Mesendoderm (in vitro differentiated cells): Measurements from ENCODE around the gene CCDC187.

Source experiments
- DNase-seq: peaks from one replicate; pipeline ENCODE4 v3.0.0; 2013
- H2AK5ac ChIP-seq: 2 replicates; pipeline ENCODE4 v1.6.1; 2013; ENCODE audit warnings: low read length, inconsistent platforms
- H2BK120ac ChIP-seq: 2 replicates; pipeline ENCODE4 v1.6.1; 2013; ENCODE audit warnings: low read depth, mild to moderate bottlenecking, low read length, moderate library complexity, mixed read lengths
- H2BK15ac ChIP-seq: replicated peaks from 2 replicates; pipeline ENCODE4 v1.6.1; 2013; ENCODE audit warnings: low read depth, mild to moderate bottlenecking, moderate library complexity
- H2BK5ac ChIP-seq: 2 replicates; pipeline ENCODE4 v1.6.1; 2013; ENCODE audit warnings: low read length, inconsistent platforms
- H3K18ac ChIP-seq: 2 replicates; pipeline ENCODE4 v1.6.1; 2013; ENCODE audit warnings: mild to moderate bottlenecking, low read length, mixed read lengths
- H3K23ac ChIP-seq: one replicate; pipeline ENCODE4 v1.6.1; 2013; ENCODE audit warnings: low read length
- H3K27ac ChIP-seq: 2 replicates; pipeline ENCODE4 v1.5.1; 2013; ENCODE audit warnings: low read depth, mild to moderate bottlenecking, inconsistent platforms, low read length, moderate library complexity
- H3K27me3 ChIP-seq: 2 replicates; pipeline ENCODE4 v1.6.1; 2013; ENCODE audit warnings: low read length, control low read depth, mild to moderate bottlenecking, inconsistent platforms; ENCODE audit not compliant: insufficient read depth, poor library complexity
- H3K36me3 ChIP-seq: 2 replicates; pipeline ENCODE4 v1.6.1; 2013; ENCODE audit warnings: low read length, inconsistent platforms; ENCODE audit not compliant: control insufficient read depth, insufficient read depth
- H3K4ac ChIP-seq: one replicate; pipeline ENCODE4 v1.6.1; 2013; ENCODE audit warnings: low read depth, mild to moderate bottlenecking, low read length, moderate library complexity
- H3K4me1 ChIP-seq: 2 replicates; pipeline ENCODE4 v1.6.1; 2013; ENCODE audit warnings: low read depth, low read length, inconsistent platforms; ENCODE audit not compliant: control insufficient read depth
- H3K4me2 ChIP-seq: 2 replicates; pipeline ENCODE4 v1.6.1; 2013; ENCODE audit warnings: low read length
- H3K4me3 ChIP-seq: 2 replicates; pipeline ENCODE4 v1.5.1; 2013; ENCODE audit warnings: mild to moderate bottlenecking, low read length
- H3K56ac ChIP-seq: one replicate; pipeline ENCODE4 v1.6.1; 2013; ENCODE audit warnings: low read length
- H3K79me1 ChIP-seq: 2 replicates; pipeline ENCODE4 v1.6.1; 2013; ENCODE audit warnings: low read length, inconsistent platforms
- H3K79me2 ChIP-seq: 2 replicates; pipeline ENCODE4 v1.6.1; 2013; ENCODE audit warnings: mild to moderate bottlenecking, low read length; ENCODE audit not compliant: control insufficient read depth, insufficient read depth
- H3K9ac ChIP-seq: 2 replicates; pipeline ENCODE4 v1.6.1; 2013; ENCODE audit warnings: low read length, inconsistent platforms
- H4K5ac ChIP-seq: one replicate; pipeline ENCODE4 v1.6.1; 2013; ENCODE audit warnings: low read length
- H4K8ac ChIP-seq: one replicate; pipeline ENCODE4 v1.6.1; 2013; ENCODE audit warnings: low read depth, mild to moderate bottlenecking, control low read depth, low read length, moderate library complexity
- WGBS: extraction: QIAGEN DNeasy Blood & Tissue Kit; methylation state at CpG from one replicate; pipeline ENCODE4 v1.1.7; 2013; ENCODE audit warnings: low lambda C conversion rate, missing lambda C conversion rate; ENCODE audit not compliant: insufficient coverage; ENCODE audit errors: extremely low coverage; 5-methylcytosine and 5-hydroxymethylcytosine counted together

Gene CCDC187

GRCh38 chr9:136235171-136235570, 68.7 kb downstream of the CCDC187 start:
- Histone ChIP-seq H4K8ac (no peak overlapping the region), H3K56ac (no peak overlapping the region), H3K27me3 (no peaks in the 10 kb centered on the region), H2BK5ac (no peak overlapping the region), H3K23ac (no peak overlapping the region), H3K18ac (no peak overlapping the region), H2BK15ac (no peak overlapping the region), H3K79me2 (peaks cover 21% of the 10 kb centered on the region), H4K5ac (no peak overlapping the region), H3K27ac (no peak overlapping the region), H3K9ac (no peak overlapping the region), H3K36me3 (no peaks in the 10 kb centered on the region), H3K79me1 (peaks cover 22% of the 10 kb centered on the region), H2AK5ac (no peak overlapping the region), H3K4me3 (no peak overlapping the region), H2BK120ac (no peak overlapping the region), H3K4me2 (no peak overlapping the region), H3K4me1 (no peaks in the 10 kb centered on the region), H3K4ac (no peak overlapping the region)
- DNase-seq, result no peak
- no CpG with 5 or more reads among the region's 17 CpGs for WGBS

- WGBS, result no CpG with 5 or more reads among the region's 21 CpGs
Observed at GRCh38 chr9:136234597-136234996, 69.3 kb downstream of the CCDC187 start.

GRCh38 chr9:136233868-136234267, 70.0 kb downstream of the CCDC187 start:
- WGBS, result no CpG with 5 or more reads among the region's 14 CpGs
- Histone ChIP-seq H2AK5ac (no peak overlapping the region), H3K79me2 (peaks cover 15% of the 10 kb centered on the region), H3K4ac (no peak overlapping the region), H4K8ac (no peak overlapping the region), H3K9ac (no peak overlapping the region), H3K27ac (no peak overlapping the region), H3K27me3 (no peaks in the 10 kb centered on the region), H4K5ac (no peak overlapping the region), H3K56ac (no peak overlapping the region), H3K23ac (no peak overlapping the region), H2BK5ac (no peak overlapping the region), H3K18ac (no peak overlapping the region), H3K4me1 (no peaks in the 10 kb centered on the region), H2BK120ac (no peak overlapping the region), H3K36me3 (no peaks in the 10 kb centered on the region), H2BK15ac (no peak overlapping the region), H3K4me3 (no peak overlapping the region), H3K79me1 (peaks cover 20% of the 10 kb centered on the region), H3K4me2 (no peak overlapping the region)
- DNase-seq, result no peak

More at GRCh38 chr9:136234597-136234996, 69.3 kb downstream of the CCDC187 start:
- peaks cover 19% of the 10 kb centered on the region for H3K79me2 ChIP-seq
- H2BK15ac ChIP-seq, result no peak overlapping the region
- H3K23ac ChIP-seq, result no peak overlapping the region
- H3K27me3 ChIP-seq, result no peaks in the 10 kb centered on the region
- no peaks in the 10 kb centered on the region for H3K4me1 ChIP-seq
- no peak overlapping the region for H3K27ac ChIP-seq
- H2AK5ac ChIP-seq, result no peak overlapping the region
- H3K36me3 ChIP-seq, result no peaks in the 10 kb centered on the region
- no peak overlapping the region for H3K9ac ChIP-seq
- no peak overlapping the region for H2BK5ac ChIP-seq
- no peak overlapping the region for H3K4ac ChIP-seq
- H3K56ac ChIP-seq, result no peak overlapping the region
- no peak overlapping the region for H2BK120ac ChIP-seq
- no peak for DNase-seq
- H3K18ac ChIP-seq, result no peak overlapping the region
- H3K4me3 ChIP-seq, result no peak overlapping the region
- no peak overlapping the region for H4K8ac ChIP-seq
- no peak overlapping the region for H4K5ac ChIP-seq
- H3K4me2 ChIP-seq, result no peak overlapping the region
- H3K79me1 ChIP-seq, result peaks cover 21% of the 10 kb centered on the region

GRCh38 chr9:136233411-136233810, 70.5 kb downstream of the CCDC187 start:
- no peak overlapping the region for H4K5ac ChIP-seq
- H3K9ac ChIP-seq, result no peak overlapping the region
- H3K79me2 ChIP-seq, result peaks cover 11% of the 10 kb centered on the region
- H3K79me1 ChIP-seq, result peaks cover 20% of the 10 kb centered on the region
- no peak overlapping the region for H3K23ac ChIP-seq
- no peak overlapping the region for H3K4me3 ChIP-seq
- H3K4me1 ChIP-seq, result no peaks in the 10 kb centered on the region
- no peaks in the 10 kb centered on the region for H3K27me3 ChIP-seq
- no peak overlapping the region for H3K4ac ChIP-seq
- no peak for DNase-seq
- no peak overlapping the region for H2AK5ac ChIP-seq
- H3K36me3 ChIP-seq, result no peaks in the 10 kb centered on the region
- no peak overlapping the region for H2BK5ac ChIP-seq
- no CpG with 5 or more reads among the region's 15 CpGs for WGBS
- no peak overlapping the region for H3K4me2 ChIP-seq
- H4K8ac ChIP-seq, result no peak overlapping the region
- H3K56ac ChIP-seq, result no peak overlapping the region
- no peak overlapping the region for H2BK120ac ChIP-seq
- H3K18ac ChIP-seq, result no peak overlapping the region
- H2BK15ac ChIP-seq, result no peak overlapping the region
- H3K27ac ChIP-seq, result no peak overlapping the region

- Histone ChIP-seq H3K27ac (no peak overlapping the region), H3K23ac (no peak overlapping the region), H3K9ac (no peak overlapping the region), H3K18ac (no peak overlapping the region), H3K56ac (no peak overlapping the region), H3K4me2 (no peak overlapping the region), H3K36me3 (no peaks in the 10 kb centered on the region), H3K4me3 (no peak overlapping the region), H2BK120ac (no peak overlapping the region), H3K27me3 (no peaks in the 10 kb centered on the region), H3K79me2 (peaks cover 6% of the 10 kb centered on the region), H2BK5ac (no peak overlapping the region), H3K4ac (no peak overlapping the region), H2AK5ac (no peak overlapping the region), H3K79me1 (peaks cover 17% of the 10 kb centered on the region), H4K8ac (no peak overlapping the region), H3K4me1 (no peaks in the 10 kb centered on the region), H4K5ac (no peak overlapping the region), H2BK15ac (no peak overlapping the region)
- no peak for DNase-seq
- no CpG with 5 or more reads among the region's 10 CpGs for WGBS
Observed at GRCh38 chr9:136232969-136233368, 70.9 kb downstream of the CCDC187 start.

- WGBS, result no CpG with 5 or more reads among the region's 31 CpGs
- H4K8ac ChIP-seq, result no peak overlapping the region
- peaks cover 18% of the 10 kb centered on the region for H3K79me1 ChIP-seq
- H2BK120ac ChIP-seq, result no peak overlapping the region
- H3K18ac ChIP-seq, result no peak overlapping the region
- H3K4me1 ChIP-seq, result no peaks in the 10 kb centered on the region
- H3K27ac ChIP-seq, result no peak overlapping the region
- no peak overlapping the region for H2AK5ac ChIP-seq
- no peak overlapping the region for H2BK5ac ChIP-seq
- no peak overlapping the region for H3K23ac ChIP-seq
- no peaks in the 10 kb centered on the region for H3K27me3 ChIP-seq
- no peak overlapping the region for H4K5ac ChIP-seq
- no peak for DNase-seq
- H3K4me3 ChIP-seq, result no peak overlapping the region
- H3K4ac ChIP-seq, result no peak overlapping the region
- no peaks in the 10 kb centered on the region for H3K36me3 ChIP-seq
- H3K9ac ChIP-seq, result no peak overlapping the region
- H3K79me2 ChIP-seq, result peaks cover 5% of the 10 kb centered on the region
- no peak overlapping the region for H3K4me2 ChIP-seq
- H3K56ac ChIP-seq, result no peak overlapping the region
- no peak overlapping the region for H2BK15ac ChIP-seq
Observed at GRCh38 chr9:136231478-136232297, 72.2 kb downstream of the CCDC187 start.
